ENCODE measurements around the gene LPAR1.

Gene LPAR1, protein sequence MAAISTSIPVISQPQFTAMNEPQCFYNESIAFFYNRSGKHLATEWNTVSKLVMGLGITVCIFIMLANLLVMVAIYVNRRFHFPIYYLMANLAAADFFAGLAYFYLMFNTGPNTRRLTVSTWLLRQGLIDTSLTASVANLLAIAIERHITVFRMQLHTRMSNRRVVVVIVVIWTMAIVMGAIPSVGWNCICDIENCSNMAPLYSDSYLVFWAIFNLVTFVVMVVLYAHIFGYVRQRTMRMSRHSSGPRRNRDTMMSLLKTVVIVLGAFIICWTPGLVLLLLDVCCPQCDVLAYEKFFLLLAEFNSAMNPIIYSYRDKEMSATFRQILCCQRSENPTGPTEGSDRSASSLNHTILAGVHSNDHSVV

DNA sequence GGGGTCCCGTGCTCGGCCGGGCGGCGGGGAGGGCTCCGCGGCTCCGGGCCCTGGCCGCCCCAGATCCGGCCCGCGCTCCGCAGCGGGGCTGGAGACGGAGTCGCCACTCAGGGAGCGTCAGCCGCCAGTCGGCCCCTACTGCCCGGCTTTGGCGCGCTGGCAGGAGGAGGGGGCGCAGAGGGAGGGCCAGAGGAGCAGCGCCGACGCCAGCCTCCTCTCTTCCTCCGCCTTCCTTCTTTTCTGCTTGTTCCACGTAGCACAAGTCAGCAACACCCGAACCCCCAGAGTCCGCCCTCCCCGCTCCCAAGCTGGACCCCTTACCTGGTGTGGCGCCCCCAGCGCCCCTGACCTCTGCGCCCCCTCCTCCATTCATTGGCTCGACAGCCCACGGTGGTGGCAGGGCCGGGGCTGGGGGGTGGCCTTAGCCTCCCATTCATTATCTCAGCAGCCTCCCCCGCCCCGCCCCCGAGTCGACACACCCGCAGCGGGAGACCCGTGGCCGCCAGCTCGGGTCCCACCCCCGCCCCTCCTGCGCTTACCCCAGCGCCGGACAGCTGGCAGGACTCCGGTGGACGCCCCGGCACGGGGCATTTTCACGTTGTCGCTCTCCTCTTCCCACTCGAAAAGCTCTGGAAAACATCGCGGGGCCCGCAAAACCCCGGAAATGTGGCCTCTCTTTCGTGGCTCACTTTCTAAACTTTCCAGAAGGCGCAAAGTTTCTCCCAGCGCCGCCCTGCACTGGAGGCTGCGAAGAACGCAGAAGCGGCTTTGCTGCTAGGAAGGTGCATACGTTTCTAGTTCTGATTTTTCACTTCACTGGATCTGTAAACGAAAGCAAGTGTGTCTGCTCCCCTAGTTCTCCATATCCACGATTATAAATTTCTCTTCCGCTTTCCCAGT, at the start of gene LPAR1:
LPAR1 (minus strand) TSS at position 140 of the 900 bp plus-strand sequence. CDS start 66,353 bp downstream, outside the sequence.
- no peak within 1 kb of the TSS for H3K4me3 ChIP-seq (ENCODE audit: low read length)
- no peak within 1 kb of the TSS for H3K9ac ChIP-seq (ENCODE audit: low read length)
- no peak within 1 kb of the TSS for H3K4me2 ChIP-seq (ENCODE audit: low read length)
- no peak for TF ChIP-seq EZH2phosphoT487 (IDR thresholded peaks at IDR 0.05; ENCODE audit: low read depth)
- TF ChIP-seq, protein P1, sequence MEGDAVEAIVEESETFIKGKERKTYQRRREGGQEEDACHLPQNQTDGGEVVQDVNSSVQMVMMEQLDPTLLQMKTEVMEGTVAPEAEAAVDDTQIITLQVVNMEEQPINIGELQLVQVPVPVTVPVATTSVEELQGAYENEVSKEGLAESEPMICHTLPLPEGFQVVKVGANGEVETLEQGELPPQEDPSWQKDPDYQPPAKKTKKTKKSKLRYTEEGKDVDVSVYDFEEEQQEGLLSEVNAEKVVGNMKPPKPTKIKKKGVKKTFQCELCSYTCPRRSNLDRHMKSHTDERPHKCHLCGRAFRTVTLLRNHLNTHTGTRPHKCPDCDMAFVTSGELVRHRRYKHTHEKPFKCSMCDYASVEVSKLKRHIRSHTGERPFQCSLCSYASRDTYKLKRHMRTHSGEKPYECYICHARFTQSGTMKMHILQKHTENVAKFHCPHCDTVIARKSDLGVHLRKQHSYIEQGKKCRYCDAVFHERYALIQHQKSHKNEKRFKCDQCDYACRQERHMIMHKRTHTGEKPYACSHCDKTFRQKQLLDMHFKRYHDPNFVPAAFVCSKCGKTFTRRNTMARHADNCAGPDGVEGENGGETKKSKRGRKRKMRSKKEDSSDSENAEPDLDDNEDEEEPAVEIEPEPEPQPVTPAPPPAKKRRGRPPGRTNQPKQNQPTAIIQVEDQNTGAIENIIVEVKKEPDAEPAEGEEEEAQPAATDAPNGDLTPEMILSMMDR (IDR thresholded peaks at IDR 0.05; ENCODE audit: low read depth, low read length) = no peak
- no peaks in the 10 kb centered on the region for H3K36me3 ChIP-seq (replicated peaks; ENCODE audit: low read depth, low read length)
- H3K9me3 ChIP-seq (ENCODE audit: insufficient read depth, low read length) = no peaks in the 10 kb centered on the region
- H2AFZ ChIP-seq (ENCODE audit: low read depth, low read length) = no peak within 1 kb of the TSS
- no peaks in the 10 kb centered on the region for H3K4me1 ChIP-seq (ENCODE audit: low read length)
- H3K79me2 ChIP-seq (ENCODE audit: low read length) = no peaks in the 10 kb centered on the region
- H3K27ac ChIP-seq (ENCODE audit: low read length) = no peak within 1 kb of the TSS
- no peaks in the 10 kb centered on the region for H3K27me3 ChIP-seq (ENCODE audit: low read depth, low read length)
- H4K20me1 ChIP-seq (ENCODE audit: insufficient read depth, low read length) = no peaks in the 10 kb centered on the region

DNA sequence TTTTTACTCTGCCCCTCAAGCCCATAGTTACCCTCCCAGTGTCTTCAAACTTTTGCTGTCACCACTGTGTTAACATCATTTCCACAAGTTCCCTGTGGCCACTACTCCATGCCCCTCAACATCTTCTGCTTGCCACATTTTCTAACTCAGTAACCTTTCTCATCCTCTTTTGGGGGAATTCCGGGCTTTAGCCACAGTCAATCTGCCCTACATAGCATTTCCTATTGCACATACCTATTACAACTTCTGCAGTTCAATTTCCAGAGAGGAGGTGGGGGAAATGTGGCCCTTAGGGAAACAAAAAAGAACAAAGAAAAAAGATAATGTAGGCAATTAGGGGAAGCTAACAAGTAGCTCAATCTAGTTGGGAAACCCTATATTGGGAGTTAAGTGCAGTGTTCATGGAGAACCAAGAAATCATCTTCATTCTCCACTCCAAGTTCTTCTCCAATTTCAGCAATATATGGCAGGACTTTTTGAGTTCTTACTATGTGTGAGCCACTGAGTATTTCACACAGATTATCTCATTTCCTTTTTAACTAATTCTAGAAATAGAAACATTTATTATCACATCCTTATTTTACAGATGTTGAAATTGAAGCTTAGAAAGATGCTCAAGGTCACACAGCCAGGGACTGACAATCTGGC, 40.2 kb upstream of the LPAR1 start:
- Histone ChIP-seq H3K4me1 (ENCODE audit: low read length) (peaks cover 30% of the 10 kb centered on the region), H3K27me3 (ENCODE audit: low read depth, low read length) (no peaks in the 10 kb centered on the region), H4K20me1 (ENCODE audit: insufficient read depth, low read length) (no peaks in the 10 kb centered on the region), H3K9me3 (ENCODE audit: insufficient read depth, low read length) (no peaks in the 10 kb centered on the region), H3K36me3 (replicated peaks; ENCODE audit: low read depth, low read length) (no peaks in the 10 kb centered on the region), H3K79me2 (ENCODE audit: low read length) (no peaks in the 10 kb centered on the region), H3K4me3 (ENCODE audit: low read length) (0 out of 2 replicates have a peak overlapping the region, but pooled peaks have one; percentile 5), H3K9ac (ENCODE audit: low read length) (no peak overlapping the region), H2AFZ (ENCODE audit: low read depth, low read length) (no peak overlapping the region), H3K4me2 (ENCODE audit: low read length) (peak overlapping the region; percentile 28), H3K27ac (ENCODE audit: low read length) (peak overlapping the region; percentile 64)
- TF ChIP-seq, protein P1 (IDR thresholded peaks at IDR 0.05; ENCODE audit: low read depth, low read length) = no peak
- TF ChIP-seq EZH2phosphoT487 (IDR thresholded peaks at IDR 0.05; ENCODE audit: low read depth) = no peak

DNA sequence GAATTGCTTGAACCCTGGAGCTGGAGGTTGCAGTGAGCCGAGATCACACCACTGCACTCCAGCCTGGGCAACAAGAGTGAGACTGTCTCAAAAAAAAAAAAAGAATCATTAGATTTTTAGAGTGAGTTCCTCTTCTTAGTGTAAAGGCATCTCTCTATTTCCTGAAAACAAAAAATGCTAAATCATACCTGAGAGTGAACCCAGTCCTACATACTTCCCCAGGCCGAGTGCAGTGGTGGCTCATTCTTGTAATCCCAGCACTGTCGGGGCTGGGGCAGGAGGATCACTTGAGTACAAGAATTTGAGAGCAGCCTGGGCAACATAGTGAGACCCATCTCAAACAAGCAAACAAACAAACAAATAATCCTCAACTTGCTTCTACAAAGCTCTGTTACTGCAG, 38.2 kb upstream of the LPAR1 start:
- H3K79me2 ChIP-seq (ENCODE audit: low read length) = no peaks in the 10 kb centered on the region
- H3K4me1 ChIP-seq (ENCODE audit: low read length) = peaks cover 30% of the 10 kb centered on the region
- H3K4me2 ChIP-seq (ENCODE audit: low read length) = peak overlapping the region; percentile 34
- no peaks in the 10 kb centered on the region for H4K20me1 ChIP-seq (ENCODE audit: insufficient read depth, low read length)
- no peaks in the 10 kb centered on the region for H3K9me3 ChIP-seq (ENCODE audit: insufficient read depth, low read length)
- no peak overlapping the region for H3K9ac ChIP-seq (ENCODE audit: low read length)
- no peak overlapping the region for H3K4me3 ChIP-seq (ENCODE audit: low read length)
- TF ChIP-seq, protein P1 (IDR thresholded peaks at IDR 0.05; ENCODE audit: low read depth, low read length) = no peak
- TF ChIP-seq EZH2phosphoT487 (IDR thresholded peaks at IDR 0.05; ENCODE audit: low read depth) = no peak
- H3K27me3 ChIP-seq (ENCODE audit: low read depth, low read length) = no peaks in the 10 kb centered on the region
- no peaks in the 10 kb centered on the region for H3K36me3 ChIP-seq (replicated peaks; ENCODE audit: low read depth, low read length)
- no peak overlapping the region for H3K27ac ChIP-seq (ENCODE audit: low read length)
- no peak overlapping the region; the same call in 1 of the 2 replicates for H2AFZ ChIP-seq (ENCODE audit: low read depth, low read length)
